ELR (cell line): ENCODE measurements around the gene SDR39U1.
"Not testable (repeated sequence)": the region's sequence is repeated elsewhere in the genome, so short reads cannot be mapped to it uniquely, and the experiment has no call there.

Experiments used
- DNase-seq: peaks from one replicate; pipeline ENCODE4 v3.0.0-alpha.2; 2015; ENCODE audit warnings: low read depth

The SDR39U1 gene

GRCh38 chr14:24442240-24443052, at the start of gene SDR39U1:
SDR39U1 (minus strand) TSS chr14:24442776; CDS start chr14:24442769, 7 bp downstream.
- peak; percentile 98 for DNase-seq

GRCh38 chr14:24491586-24492408, 49.2 kb upstream of the SDR39U1 start:
- DNase-seq = not testable (repeated sequence)

GRCh38 chr14:24483604-24484252, 41.2 kb upstream of the SDR39U1 start:
- peak; percentile 54 for DNase-seq

GRCh38 chr14:24482699-24483303, 40.2 kb upstream of the SDR39U1 start:
- DNase-seq = peak; percentile 67

GRCh38 chr14:24481622-24482324, 39.2 kb upstream of the SDR39U1 start:
- DNase-seq = peak; percentile 50

- not testable (repeated sequence) for DNase-seq
These were observed 37.4 kb upstream of the SDR39U1 start for GRCh38 chr14:24479999-24480398.

- DNase-seq = no peak
These were observed 32.7 kb upstream of the SDR39U1 start for GRCh38 chr14:24475261-24475660.

GRCh38 chr14:24473211-24473610, 30.6 kb upstream of the SDR39U1 start:
- DNase-seq = no peak

- DNase-seq = not testable (repeated sequence)
These were observed 27.9 kb upstream of the SDR39U1 start for GRCh38 chr14:24470450-24470849.

GRCh38 chr14:24465805-24466204, 23.2 kb upstream of the SDR39U1 start:
- DNase-seq = no peak

GRCh38 chr14:24465368-24465767, 22.8 kb upstream of the SDR39U1 start:
- DNase-seq = no peak

- DNase-seq = no peak
These were observed 21.6 kb upstream of the SDR39U1 start for GRCh38 chr14:24463884-24464785.

GRCh38 chr14:24463017-24463883, 20.7 kb upstream of the SDR39U1 start:
- no peak for DNase-seq

- no peak for DNase-seq
These were observed 18.8 kb upstream of the SDR39U1 start for GRCh38 chr14:24461336-24461735.

- DNase-seq = no peak
These were observed 16.8 kb upstream of the SDR39U1 start for GRCh38 chr14:24459331-24459730.

GRCh38 chr14:24458736-24459135, 16.2 kb upstream of the SDR39U1 start:
- no peak for DNase-seq

- DNase-seq = no peak
These were observed 14.4 kb upstream of the SDR39U1 start for GRCh38 chr14:24456980-24457379.

- not testable (repeated sequence) for DNase-seq
These were observed 8.3 kb upstream of the SDR39U1 start for GRCh38 chr14:24450828-24451227.

GRCh38 chr14:24443053-24443665, 583 bp upstream of the SDR39U1 start:
- peak; percentile 30 for DNase-seq
